ENCODE measurements around the gene CPNE5. TPM values are rescaled to one million over a fixed set of nuclear protein-coding genes. Genes with fewer than 3 reads are reported as not detected.

The CPNE5 gene
- polyA plus RNA-seq, 2 of the 4 experiments (the other 2 are of a cell fraction) = 0.03 to 0.13 TPM

GRCh38 chr6:36762123-36762522 is 77.1 kb downstream of the CPNE5 start:
- no peak overlapping the region for H3K27ac ChIP-seq
- ATAC-seq (no peak), DNase-seq (ENCODE audit: low read depth in 1 of 2, low spot score in 1 of 2) (no peak), FAIRE-seq (no peak)
- CTCF ChIA-PET = interaction anchor here (0.6 to 5.3 kb wide), 5 partner anchors 9 to 256 kb away, joined by 4 to 50 read pairs (median 4); no protein-coding TSS in a partner anchor
- WGBS (ENCODE audit: missing lambda C conversion rate) = 86% methylated on average over 11 of the region's 11 CpGs
- TF ChIP-seq KDM1A (IDR thresholded peaks at IDR 0.05; ENCODE audit: low read depth) (no peak), REST (IDR thresholded peaks at IDR 0.05) (no peak), E2F6 (IDR thresholded peaks at IDR 0.05; ENCODE audit: borderline replicate concordance, low read depth) (no peak), RARB (CRISPR knock-in tag; IDR thresholded peaks at IDR 0.05) (no peak), RAD21 (conservative IDR thresholded peaks at IDR 0.05 in 1 of 2, IDR thresholded peaks at IDR 0.05 in 1 of 2) (no peak), NFE2L2 (conservative IDR thresholded peaks at IDR 0.05; ENCODE audit: low read length) (no peak), PHF8 (IDR thresholded peaks at IDR 0.05; ENCODE audit: borderline replicate concordance, low read depth) (no peak), CBX8 (IDR thresholded peaks at IDR 0.05) (no peak), MAZ (IDR thresholded peaks at IDR 0.05; ENCODE audit: borderline replicate concordance, low read depth, low read length) (no peak), JUN (IDR thresholded peaks at IDR 0.05) (no peak), SMC3 (IDR thresholded peaks at IDR 0.05) (no peak), MYC (IDR thresholded peaks at IDR 0.05; ENCODE audit: borderline replicate concordance, low read length) (no peak), GATA3 (IDR thresholded peaks at IDR 0.05; ENCODE audit: borderline replicate concordance) (no peak), CHD4 (IDR thresholded peaks at IDR 0.05; ENCODE audit: borderline replicate concordance) (no peak), TP53 (CRISPR knock-in tag; IDR thresholded peaks at IDR 0.05) (no peak), ELK1 (IDR thresholded peaks at IDR 0.05; ENCODE audit: low read depth, low read length) (no peak), HEYL (CRISPR knock-in tag; IDR thresholded peaks at IDR 0.05) (no peak), POLR2A (IDR thresholded peaks at IDR 0.05; ENCODE audit: low read length) (no peak), ZFP36 (IDR thresholded peaks at IDR 0.05; ENCODE audit: borderline replicate concordance, partially characterized antibody) (no peak), CBX2 (IDR thresholded peaks at IDR 0.05; ENCODE audit: borderline replicate concordance, low read depth) (no peak)
- no peaks in the 10 kb centered on the region for H3K9me3 ChIP-seq
- H3K4me1 ChIP-seq = peaks cover 5% of the 10 kb centered on the region; the same call in 1 of the 3 replicates
- POLR2A ChIA-PET = no interaction called here
- no peak overlapping the region for H3K4me3 ChIP-seq
- no peak overlapping the region for H3K4me2 ChIP-seq

- ChIA-PET POLR2A (no interaction called here), CTCF (interaction anchor here (0.5 to 5.3 kb wide), 13 partner anchors 11 to 262 kb away, joined by 3 to 50 read pairs (median 5); no protein-coding TSS in a partner anchor)
- TF ChIP-seq JUN (IDR thresholded peaks at IDR 0.05) (no peak), BCL3 (IDR thresholded peaks at IDR 0.05) (no peak), HOXB13 (CRISPR knock-in tag; IDR thresholded peaks at IDR 0.05; ENCODE audit: low read depth) (no peak), POLR2A (IDR thresholded peaks at IDR 0.05; ENCODE audit: low read length) (no peak), ESRRA (IDR thresholded peaks at IDR 0.05; ENCODE audit: borderline replicate concordance, low read length) (no peak), ZC3H11A (IDR thresholded peaks at IDR 0.05) (no peak), HMGXB4 (CRISPR knock-in tag; IDR thresholded peaks at IDR 0.05; ENCODE audit: borderline replicate concordance) (no peak), TFCP2L1 (CRISPR knock-in tag; IDR thresholded peaks at IDR 0.05) (no peak), KDM5A (IDR thresholded peaks at IDR 0.05) (no peak), KDM1A (IDR thresholded peaks at IDR 0.05; ENCODE audit: low read depth) (no peak), HOXA7 (CRISPR knock-in tag; IDR thresholded peaks at IDR 0.05) (no peak), MAX (IDR thresholded peaks at IDR 0.05) (no peak)
Observed at GRCh38 chr6:36760685-36761435, 78.4 kb downstream of the CPNE5 start.

More at GRCh38 chr6:36760685-36761435, 78.4 kb downstream of the CPNE5 start:
- ATAC-seq (no peak), DNase-seq (ENCODE audit: low read depth in 1 of 2, low spot score in 1 of 2) (no peak), FAIRE-seq (no peak)
- Histone ChIP-seq H3K4me2 (no peak overlapping the region), H3K9me3 (no peaks in the 10 kb centered on the region), H3K4me3 (no peak overlapping the region), H3K4me1 (peaks cover 7% of the 10 kb centered on the region; the same call in 1 of the 3 replicates), H3K27ac (no peak overlapping the region)
- 68% methylated on average over 11 of the region's 11 CpGs for WGBS (ENCODE audit: missing lambda C conversion rate)
